ENCODE results near the gene PDE11A.

DNA sequence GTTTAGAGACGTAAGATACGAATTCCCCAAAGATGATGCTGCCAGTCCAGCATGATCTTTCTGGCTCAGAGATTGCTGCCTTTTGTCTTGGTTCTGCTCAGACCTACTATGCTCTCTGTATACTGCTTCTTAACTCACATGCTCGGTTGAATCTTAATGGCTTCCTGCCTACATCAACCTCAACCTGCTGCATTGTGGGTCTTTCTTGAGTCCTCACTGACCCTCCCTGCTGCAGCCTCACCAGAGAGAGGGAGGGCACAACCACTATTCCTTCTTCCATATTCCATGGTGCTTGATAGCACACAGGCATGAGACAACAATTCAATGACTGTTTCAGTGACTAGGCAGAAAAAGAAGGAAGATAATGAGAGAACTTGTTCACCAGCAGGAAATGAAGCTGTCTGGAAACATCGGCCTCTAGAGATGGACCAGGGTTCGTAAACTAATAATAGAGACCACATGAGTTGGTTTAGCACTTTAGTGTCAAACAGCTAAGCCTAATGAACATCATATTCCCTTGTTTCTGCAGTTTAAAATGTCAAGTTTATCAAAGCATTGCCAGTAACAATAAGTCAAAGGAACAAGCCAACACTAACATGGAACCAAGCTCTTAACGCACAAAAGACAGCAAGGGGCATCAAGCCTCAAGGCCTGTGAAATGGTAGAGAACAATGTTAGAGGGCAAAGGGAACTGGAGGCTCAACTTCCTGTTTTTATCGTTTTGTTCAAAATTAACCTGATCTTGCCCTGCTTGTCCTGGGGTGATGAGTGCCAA is 333.9 kb downstream of the PDE11A start:
- TF ChIP-seq POLR2A (IDR thresholded peaks at IDR 0.05; ENCODE audit: low read depth, low read length) (no peak), POLR2AphosphoS5 (IDR thresholded peaks at IDR 0.05; ENCODE audit: low read depth, low read length) (no peak), TAF1 (IDR thresholded peaks at IDR 0.05; ENCODE audit: low read depth, low read length) (no peak), SPI1 (IDR thresholded peaks at IDR 0.05; ENCODE audit: low read depth, low read length) (no peak), POU2F2 (IDR thresholded peaks at IDR 0.05; ENCODE audit: low read depth, low read length) (no peak), PAX5 (IDR thresholded peaks at IDR 0.05; ENCODE audit: insufficient read depth, low read length, severe bottlenecking) (no peak)
